GM19193 (cell line): Measurements from ENCODE around the gene ATP5PD.

ENCODE experiments used
- POLR2A ChIP-seq: IDR thresholded peaks from 4 replicates; pipeline ENCODE4 v1.6.1; 2011; ENCODE audit not compliant: insufficient read depth, insufficient read length; ENCODE audit errors: extremely low read depth

Gene ATP5PD

DNA sequence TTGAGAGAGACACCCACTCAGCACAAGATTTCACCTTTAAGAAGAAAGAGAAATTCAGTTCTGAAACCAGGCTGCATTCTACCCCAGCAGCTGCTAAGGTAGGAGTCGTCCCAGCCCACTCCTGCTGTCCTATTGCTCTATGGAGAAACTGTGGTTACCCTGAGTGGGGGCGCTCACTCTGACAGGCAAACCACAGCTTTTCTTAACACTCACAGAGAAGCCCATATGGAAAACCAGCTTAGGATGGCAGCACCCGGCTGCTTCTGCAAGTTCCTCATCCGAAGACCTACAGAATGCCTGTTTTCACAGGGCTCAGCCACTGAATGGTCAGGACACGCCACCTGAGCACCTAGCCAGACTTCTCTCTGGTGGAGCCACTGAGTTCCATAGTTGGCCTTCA, 7.5 kb downstream of the ATP5PD start:
- TF ChIP-seq POLR2A: no peak

- no peak for TF ChIP-seq POLR2A
Observed at GRCh38 chr17:75036643-75037268, 10.0 kb downstream of the ATP5PD start.

- peak; percentile 22 for TF ChIP-seq POLR2A
Observed at GRCh38 chr17:75034236-75034908, 12.4 kb downstream of the ATP5PD start.

GRCh38 chr17:75033346-75034235, 13.2 kb downstream of the ATP5PD start:
- TF ChIP-seq POLR2A: no peak

GRCh38 chr17:75032720-75033280, 14.0 kb downstream of the ATP5PD start:
- TF ChIP-seq POLR2A: no peak

DNA sequence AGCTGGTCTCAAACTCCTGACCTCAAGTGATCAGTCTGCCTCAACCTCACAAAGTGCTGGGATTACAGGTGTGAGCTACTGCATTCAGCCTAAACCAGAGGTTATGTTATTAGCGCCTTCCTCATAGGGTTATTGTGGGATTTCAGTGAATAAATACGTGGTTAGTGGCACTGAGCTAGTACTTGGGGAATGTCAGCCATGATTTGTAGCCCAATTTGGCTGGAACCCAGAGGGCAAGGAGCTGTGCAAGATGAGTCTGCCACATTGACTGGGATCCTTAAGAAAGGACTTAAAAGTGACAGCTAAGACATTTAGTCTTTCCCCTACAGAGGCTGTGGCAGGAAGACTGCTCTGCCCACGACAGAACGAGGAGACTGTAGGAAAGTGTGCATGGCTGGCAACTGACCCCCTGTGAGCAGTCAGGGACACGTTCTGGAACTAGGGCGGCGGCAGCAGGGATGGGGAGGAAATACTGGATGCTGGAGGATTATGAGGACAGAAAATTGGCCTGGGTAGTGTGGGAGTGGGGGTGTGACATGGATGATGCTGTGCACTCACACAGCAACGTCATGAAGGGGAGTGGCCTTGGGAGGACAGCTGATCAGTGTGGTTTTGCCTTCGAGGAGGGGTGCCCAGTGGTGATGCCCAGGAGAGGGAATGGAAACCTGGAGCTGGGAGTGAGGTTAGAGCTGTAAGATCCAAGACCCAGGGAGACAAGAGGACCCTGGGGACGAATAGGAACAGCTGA, 14.6 kb downstream of the ATP5PD start:
- no peak for TF ChIP-seq POLR2A

DNA sequence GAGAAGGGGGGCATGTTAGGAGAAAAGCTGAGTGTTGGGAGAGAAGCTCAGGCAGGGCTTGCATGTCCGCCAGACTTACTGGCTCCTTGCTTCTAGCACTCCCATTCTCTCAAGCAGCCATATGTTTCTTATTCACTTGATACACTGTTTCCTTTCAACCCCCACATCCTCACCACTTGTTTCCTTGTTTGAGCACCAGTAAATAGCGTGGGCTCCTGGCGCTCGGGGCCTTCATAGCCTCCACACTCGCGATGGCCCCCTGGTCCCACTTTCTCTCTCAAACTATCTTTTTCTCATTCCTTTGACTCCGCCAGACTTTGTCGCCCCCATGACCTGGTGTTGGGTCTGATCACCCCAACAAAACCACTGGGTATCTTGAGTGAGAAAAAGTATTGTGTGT, 16.6 kb downstream of the ATP5PD start:
- TF ChIP-seq POLR2A: no peak

- TF ChIP-seq POLR2A: no peak
Observed at GRCh38 chr17:75024686-75025397, 21.9 kb downstream of the ATP5PD start.

GRCh38 chr17:75020331-75021110, 26.2 kb downstream of the ATP5PD start:
- no peak for TF ChIP-seq POLR2A

- no peak for TF ChIP-seq POLR2A
Observed at GRCh38 chr17:75019710-75020109, 27.1 kb downstream of the ATP5PD start.

DNA sequence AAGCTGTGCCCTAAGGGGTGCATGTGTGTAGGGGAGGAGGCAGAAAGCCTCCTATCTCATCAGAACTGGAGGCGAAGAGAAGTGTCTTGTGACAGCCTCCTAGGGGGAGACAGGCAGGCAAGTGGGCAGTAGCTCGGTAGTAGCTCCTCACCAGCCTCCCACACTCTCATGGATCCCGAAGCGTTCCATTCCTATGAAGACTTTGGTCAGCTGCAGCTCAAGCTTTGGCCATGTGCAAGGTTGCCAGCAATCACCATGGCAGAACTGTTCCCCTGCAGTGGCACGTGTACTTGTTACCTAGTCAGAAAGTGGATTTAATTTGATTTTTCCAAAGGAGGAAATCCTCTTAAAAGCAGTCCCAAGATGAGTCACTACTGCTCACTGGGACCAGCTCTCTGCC, 27.6 kb downstream of the ATP5PD start:
- TF ChIP-seq POLR2A: no peak

- TF ChIP-seq POLR2A: no peak
Observed at GRCh38 chr17:75013092-75013559, 33.6 kb downstream of the ATP5PD start.
